Kidney tubule cell (primary cell): ENCODE data around the gene ZNF688.
A peak's percentile ranks its signal among the peaks of the same experiment; 100 is the strongest.
"Not testable (repeated sequence)": the region's sequence is repeated elsewhere in the genome, so short reads cannot be mapped to it uniquely, and the experiment has no call there.

Experiments
- DNase-seq: peaks from one replicate; pipeline ENCODE4 v3.0.0-alpha.2; 2018; ENCODE audit warnings: low spot score

Gene ZNF688

GRCh38 chr16:30571445-30572322, at the start of gene ZNF688:
Gene ZNF688, minus strand, starts transcription at chr16:30571714. Its CDS starts 85 bp downstream, at chr16:30571629.
- DNase-seq = peak; percentile 98

- DNase-seq = no peak
Measured at GRCh38 chr16:30620169-30620568, 48.7 kb upstream of the ZNF688 start.

- DNase-seq = peak; percentile 80
Measured at GRCh38 chr16:30619638-30620037, 48.1 kb upstream of the ZNF688 start.

- DNase-seq = peak; percentile 27
Measured at GRCh38 chr16:30619202-30619601, 47.7 kb upstream of the ZNF688 start.

- no peak for DNase-seq
Measured at GRCh38 chr16:30615358-30616091, 44.0 kb upstream of the ZNF688 start.

- peak; percentile 97 for DNase-seq
Measured at GRCh38 chr16:30609926-30610839, 38.7 kb upstream of the ZNF688 start, which contains the start of gene ZNF689. Gene ZNF689, minus strand, starts transcription at chr16:30610389. Its CDS starts 348 bp downstream, at chr16:30610041.

- peak; percentile 54 for DNase-seq
Measured at GRCh38 chr16:30609002-30609925, 37.8 kb upstream of the ZNF688 start.

- no peak for DNase-seq
Measured at GRCh38 chr16:30606004-30606403, 34.5 kb upstream of the ZNF688 start.

GRCh38 chr16:30605158-30605557, 33.6 kb upstream of the ZNF688 start:
- no peak for DNase-seq

GRCh38 chr16:30604316-30604947, 32.9 kb upstream of the ZNF688 start:
- DNase-seq = peak; percentile 39

- DNase-seq = no peak
Measured at GRCh38 chr16:30603945-30604315, 32.4 kb upstream of the ZNF688 start.

- DNase-seq = peak; percentile 57
Measured at GRCh38 chr16:30602616-30603277, 31.2 kb upstream of the ZNF688 start.

- DNase-seq = no peak
Measured at GRCh38 chr16:30601966-30602365, 30.5 kb upstream of the ZNF688 start.

- no peak for DNase-seq
Measured at GRCh38 chr16:30600929-30601328, 29.4 kb upstream of the ZNF688 start.

GRCh38 chr16:30600215-30600614, 28.7 kb upstream of the ZNF688 start:
- no peak for DNase-seq

- no peak for DNase-seq
Measured at GRCh38 chr16:30592871-30593270, 21.4 kb upstream of the ZNF688 start.

GRCh38 chr16:30590869-30591268, 19.4 kb upstream of the ZNF688 start:
- not testable (repeated sequence) for DNase-seq

- not testable (repeated sequence) for DNase-seq
Measured at GRCh38 chr16:30589582-30589981, 18.1 kb upstream of the ZNF688 start.

GRCh38 chr16:30588651-30589050, 17.1 kb upstream of the ZNF688 start:
- no peak for DNase-seq
